Activated T-helper 17 cell treated with anti-CD3 and anti-CD28 coated beads, Interleukin-2, amount 50 U/mL, for 72 hours (primary cell): ENCODE data around the gene SLC10A7. TPM values are rescaled to one million over a fixed set of nuclear protein-coding genes. Genes with fewer than 3 reads are reported as not detected.
"Not testable (repeated sequence)": the region's sequence is repeated elsewhere in the genome, so short reads cannot be mapped to it uniquely, and the experiment has no call there.

ENCODE experiments used
- ATAC-seq: fragments of 150-1000 bp; cut with Tn5 transposase; replicated peaks from 2 replicates; pipeline ENCODE4 v1.10.0; 2021; ENCODE audit warnings: mild to moderate bottlenecking, moderate library complexity
- H3K27ac Mint-ChIP-seq: one replicate; pipeline ENCODE4 v1.8.0; 2022; ENCODE audit warnings: mixed read lengths
- H3K27me3 Mint-ChIP-seq: one replicate; pipeline ENCODE4 v1.8.0; 2022; ENCODE audit warnings: mixed read lengths
- H3K36me3 Mint-ChIP-seq: one replicate; pipeline ENCODE4 v1.8.0; 2022; ENCODE audit warnings: low read depth, mild to moderate bottlenecking, mixed read lengths
- H3K4me1 Mint-ChIP-seq: one replicate; pipeline ENCODE4 v1.8.0; 2022; ENCODE audit warnings: mixed read lengths
- H3K4me3 Mint-ChIP-seq: one replicate; pipeline ENCODE4 v1.8.0; 2022; ENCODE audit warnings: mild to moderate bottlenecking, mixed read lengths
- H3K9me3 Mint-ChIP-seq: one replicate; pipeline ENCODE4 v1.8.0; 2022; ENCODE audit warnings: mixed read lengths
- total RNA-seq, 2 donors: library from RNA; stranded (reverse); gene quantifications; one replicate each; pipeline ENCODE4 v1.2.3, GENCODE V29; 2022

The SLC10A7 gene
- total RNA-seq, 2 donors from 2014 or later = 13.0 to 17.5 TPM

DNA sequence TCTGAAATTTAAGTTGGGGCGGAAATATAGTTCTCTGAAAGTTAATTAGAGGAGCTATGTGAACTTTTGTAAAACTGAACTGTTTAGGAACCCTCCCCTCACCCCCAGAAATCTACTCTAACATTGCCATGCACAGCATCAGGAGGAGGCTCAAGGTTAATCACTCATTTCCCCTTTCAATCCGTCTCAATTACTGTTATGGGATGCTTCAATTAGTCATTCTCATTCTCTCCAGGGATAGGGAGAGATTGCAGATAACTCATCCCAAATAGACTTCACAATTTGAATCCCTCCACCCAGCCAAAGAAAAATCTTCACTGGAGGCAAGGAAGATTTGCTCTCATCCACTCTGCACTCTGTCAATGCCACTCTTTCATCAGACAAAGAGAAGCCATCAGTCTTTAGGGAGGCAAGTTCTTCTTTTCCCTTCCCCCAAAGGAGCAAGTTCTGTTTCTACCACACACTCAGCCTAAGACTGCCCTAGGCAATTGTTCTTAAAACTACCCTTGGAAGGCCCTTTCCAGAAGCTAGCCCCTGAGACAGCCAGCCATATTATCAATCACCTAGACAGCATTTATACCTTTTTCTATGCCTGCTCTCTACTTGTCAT, 140.4 kb downstream of the SLC10A7 start:
- ATAC-seq = no peak
- Mint-ChIP-seq H3K4me3 (no peak overlapping the region), H3K9me3 (no peaks in the 10 kb centered on the region), H3K27ac (no peak overlapping the region), H3K4me1 (no peaks in the 10 kb centered on the region), H3K36me3 (no peaks in the 10 kb centered on the region), H3K27me3 (no peaks in the 10 kb centered on the region)

DNA sequence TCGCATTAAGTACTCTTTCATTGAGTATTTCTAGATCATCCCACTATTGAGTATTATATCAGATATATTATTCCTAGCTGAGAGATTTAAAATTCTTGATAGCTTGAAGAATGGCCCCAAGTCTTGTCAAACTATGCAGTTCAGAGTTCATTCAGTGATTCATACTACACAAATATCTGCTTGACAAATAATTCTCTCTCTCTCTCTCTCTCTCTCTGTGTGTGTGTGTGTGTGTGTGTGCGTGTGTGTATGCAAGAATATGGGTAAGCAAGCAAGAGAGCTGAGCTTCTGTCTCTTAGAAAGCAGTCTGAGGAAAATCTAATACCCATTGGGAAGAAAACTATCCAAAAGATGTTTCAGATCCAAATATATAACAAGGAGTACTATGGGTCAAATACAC, 142.0 kb downstream of the SLC10A7 start:
- ATAC-seq = no peak
- H3K4me1 Mint-ChIP-seq = no peaks in the 10 kb centered on the region
- no peaks in the 10 kb centered on the region for H3K27me3 Mint-ChIP-seq
- H3K4me3 Mint-ChIP-seq = no peak overlapping the region
- no peaks in the 10 kb centered on the region for H3K36me3 Mint-ChIP-seq
- H3K27ac Mint-ChIP-seq = no peak overlapping the region
- H3K9me3 Mint-ChIP-seq = no peaks in the 10 kb centered on the region

DNA sequence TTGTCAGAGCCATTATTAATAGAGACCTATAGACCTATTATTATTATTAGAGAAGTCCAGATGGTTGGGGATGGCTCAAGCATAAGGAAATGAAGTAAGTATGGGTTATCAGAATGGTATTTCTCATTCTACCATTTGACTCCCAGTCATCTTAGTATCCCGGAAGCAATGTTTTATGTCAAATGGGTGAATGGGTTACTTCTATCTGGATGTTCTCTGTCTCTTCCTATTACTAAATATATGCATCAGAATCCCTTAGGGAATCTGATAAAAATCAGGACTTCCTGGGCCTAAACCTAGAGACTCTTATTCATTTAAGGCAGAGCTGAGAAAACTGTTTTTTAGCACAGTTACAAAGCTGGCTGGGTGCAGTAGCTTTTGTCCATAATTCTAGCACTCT, 149.9 kb downstream of the SLC10A7 start:
- H3K27me3 Mint-ChIP-seq = no peaks in the 10 kb centered on the region
- H3K36me3 Mint-ChIP-seq = no peaks in the 10 kb centered on the region
- no peaks in the 10 kb centered on the region for H3K9me3 Mint-ChIP-seq
- H3K4me1 Mint-ChIP-seq = peaks cover 7% of the 10 kb centered on the region
- no peak for ATAC-seq
- H3K27ac Mint-ChIP-seq = no peak overlapping the region
- H3K4me3 Mint-ChIP-seq = no peak overlapping the region

DNA sequence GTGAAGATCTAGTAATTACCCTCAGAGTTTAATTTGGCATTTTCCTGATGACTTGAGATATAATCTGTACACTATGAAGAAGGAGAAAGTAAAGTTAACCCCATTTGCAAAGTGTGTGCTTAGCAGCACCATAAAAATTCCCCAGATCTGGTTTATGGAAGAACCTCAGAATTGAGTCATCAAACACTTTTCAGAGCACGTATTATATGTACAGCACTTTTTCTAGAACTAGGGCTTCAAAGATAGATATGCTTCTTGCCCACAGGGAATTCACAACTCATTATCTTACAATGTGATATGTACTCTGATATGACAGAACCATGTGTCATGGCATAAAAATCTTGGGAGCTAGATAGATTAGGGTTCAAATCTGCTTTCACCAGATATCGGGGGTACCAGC, 150.9 kb downstream of the SLC10A7 start:
- H3K9me3 Mint-ChIP-seq = no peaks in the 10 kb centered on the region
- H3K27ac Mint-ChIP-seq = no peak overlapping the region
- no peaks in the 10 kb centered on the region for H3K36me3 Mint-ChIP-seq
- H3K4me3 Mint-ChIP-seq = no peak overlapping the region
- no peak for ATAC-seq
- H3K27me3 Mint-ChIP-seq = no peaks in the 10 kb centered on the region
- H3K4me1 Mint-ChIP-seq = peaks cover 7% of the 10 kb centered on the region

DNA sequence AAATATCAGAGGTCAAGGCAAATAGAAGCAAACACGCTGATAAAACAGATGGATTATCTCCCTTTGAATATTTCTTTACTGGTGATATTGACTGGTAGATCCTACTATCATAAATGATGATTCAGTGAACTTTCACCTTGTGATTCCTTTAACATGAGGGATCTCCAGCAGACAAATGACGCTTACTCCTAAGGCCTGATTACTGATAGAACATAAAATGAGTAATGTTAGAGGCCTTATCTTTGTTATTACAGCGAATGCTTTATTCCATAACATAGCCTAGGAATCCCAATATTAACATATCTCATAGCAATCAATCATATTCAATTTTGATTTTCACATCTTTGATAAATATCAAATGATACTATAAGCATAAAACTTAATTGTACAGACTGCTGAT, 152.3 kb downstream of the SLC10A7 start:
- Mint-ChIP-seq H3K27ac (no peak overlapping the region), H3K27me3 (no peaks in the 10 kb centered on the region), H3K4me1 (peaks cover 7% of the 10 kb centered on the region), H3K9me3 (peaks cover under 1% of the 10 kb centered on the region), H3K4me3 (no peak overlapping the region), H3K36me3 (no peaks in the 10 kb centered on the region)
- ATAC-seq = no peak

DNA sequence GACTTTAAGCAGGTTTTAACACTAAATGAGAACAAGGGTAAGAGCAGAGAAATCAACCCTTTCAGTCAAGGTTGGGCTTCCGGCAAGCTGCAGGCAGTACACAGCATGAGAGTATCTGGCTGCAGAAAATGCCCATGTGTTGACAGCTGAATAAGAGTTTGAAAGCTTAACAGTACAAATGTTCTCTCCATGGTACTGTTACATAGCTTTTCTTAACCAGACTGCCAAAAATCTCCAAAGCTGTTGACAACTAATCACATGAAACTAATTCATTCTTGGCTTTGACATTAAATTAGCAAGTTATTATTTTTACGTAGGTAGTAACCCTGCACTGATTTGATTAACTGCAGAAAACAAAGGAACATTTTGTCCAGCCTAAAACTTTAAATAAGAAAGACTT, 153.5 kb downstream of the SLC10A7 start:
- peaks cover 10% of the 10 kb centered on the region for H3K9me3 Mint-ChIP-seq
- H3K27ac Mint-ChIP-seq = no peak overlapping the region
- no peaks in the 10 kb centered on the region for H3K36me3 Mint-ChIP-seq
- ATAC-seq = no peak
- H3K4me3 Mint-ChIP-seq = no peak overlapping the region
- no peaks in the 10 kb centered on the region for H3K27me3 Mint-ChIP-seq
- peaks cover 7% of the 10 kb centered on the region for H3K4me1 Mint-ChIP-seq

DNA sequence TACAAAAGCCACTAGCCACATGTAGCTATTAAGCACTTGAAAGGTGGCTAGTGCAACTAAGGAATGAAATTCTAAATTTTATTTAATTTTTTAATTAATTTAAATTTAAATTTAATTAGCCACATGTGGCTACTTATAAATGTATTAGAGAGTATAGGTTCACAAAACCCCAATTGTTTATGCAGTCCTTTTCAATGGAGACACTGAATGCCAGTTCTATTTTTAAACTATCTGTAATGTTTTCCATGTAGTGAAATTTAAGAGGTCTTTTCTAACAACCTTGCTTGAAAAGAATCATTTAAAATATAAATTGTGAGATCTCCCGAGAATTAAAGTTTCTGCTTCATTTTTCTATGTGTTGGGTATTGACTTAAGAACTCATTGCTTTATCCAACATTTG, 154.4 kb downstream of the SLC10A7 start:
- Mint-ChIP-seq H3K4me3 (no peak overlapping the region), H3K4me1 (peaks cover 7% of the 10 kb centered on the region), H3K36me3 (no peaks in the 10 kb centered on the region), H3K27ac (no peak overlapping the region), H3K9me3 (peaks cover 13% of the 10 kb centered on the region), H3K27me3 (no peaks in the 10 kb centered on the region)
- no peak for ATAC-seq

DNA sequence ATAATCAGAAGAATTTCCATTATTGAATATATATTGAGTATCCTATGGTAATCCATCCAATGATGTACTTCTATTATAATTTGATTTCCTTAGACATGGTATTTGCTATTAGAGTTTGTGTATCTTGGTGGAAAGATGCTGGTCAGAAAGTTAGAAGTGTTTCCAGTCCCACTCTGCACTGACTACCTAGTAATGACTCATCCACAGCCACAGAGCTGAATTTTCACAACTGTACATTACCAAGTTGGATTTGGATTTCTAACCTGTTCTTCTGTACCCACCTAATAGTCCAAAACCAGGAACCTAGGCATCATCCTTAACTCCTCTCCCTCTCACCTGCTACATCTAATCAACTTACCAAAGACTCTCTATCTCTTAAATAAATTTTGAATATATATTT, 162.0 kb downstream of the SLC10A7 start:
- no peaks in the 10 kb centered on the region for H3K27me3 Mint-ChIP-seq
- H3K9me3 Mint-ChIP-seq = peaks cover 23% of the 10 kb centered on the region
- H3K4me1 Mint-ChIP-seq = no peaks in the 10 kb centered on the region
- H3K27ac Mint-ChIP-seq = no peak overlapping the region
- no peak overlapping the region for H3K4me3 Mint-ChIP-seq
- no peak for ATAC-seq
- peaks cover 15% of the 10 kb centered on the region for H3K36me3 Mint-ChIP-seq

DNA sequence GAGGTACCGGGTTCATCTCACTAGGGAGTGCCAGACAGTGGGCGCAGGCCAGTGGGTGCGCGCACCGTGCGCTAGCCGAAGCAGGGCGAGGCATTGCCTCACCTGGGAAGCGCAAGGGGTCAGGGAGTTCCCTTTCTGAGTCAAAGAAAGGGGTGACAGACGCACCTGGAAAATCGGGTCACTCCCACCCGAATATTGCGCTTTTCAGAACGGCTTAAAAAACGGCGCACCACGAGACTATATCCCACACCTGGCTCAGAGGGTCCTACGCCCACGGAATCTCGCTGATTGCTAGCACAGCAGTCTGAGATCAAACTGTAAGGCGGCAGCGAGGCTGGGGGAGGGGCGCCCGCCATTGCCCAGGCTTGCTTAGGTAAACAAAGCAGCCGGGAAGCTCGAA, 171.6 kb downstream of the SLC10A7 start:
- H3K36me3 Mint-ChIP-seq, H3K4me1 Mint-ChIP-seq, ATAC-seq, H3K9me3 Mint-ChIP-seq, H3K27ac Mint-ChIP-seq, H3K4me3 Mint-ChIP-seq, H3K27me3 Mint-ChIP-seq: not testable (repeated sequence)

DNA sequence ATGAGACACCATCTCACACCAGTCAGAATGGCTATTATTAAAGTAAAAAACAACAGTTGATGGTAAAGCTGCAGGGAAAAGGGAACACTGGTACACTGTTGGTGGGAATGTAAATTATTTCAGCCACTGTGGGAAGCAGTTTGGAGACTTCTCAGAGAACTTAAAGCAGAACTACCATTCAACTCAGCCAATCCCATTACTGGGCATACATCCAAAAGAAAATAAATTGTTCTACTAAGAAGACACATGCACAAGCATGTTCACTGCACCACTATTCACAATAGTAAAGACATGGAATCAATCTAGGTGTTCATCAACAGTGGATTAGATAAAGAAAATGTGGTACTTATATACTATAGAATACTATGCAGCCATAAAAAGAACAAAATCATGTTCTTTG, 172.4 kb downstream of the SLC10A7 start:
- H3K27me3 Mint-ChIP-seq = no peaks in the 10 kb centered on the region
- no peaks in the 10 kb centered on the region for H3K36me3 Mint-ChIP-seq
- no peaks in the 10 kb centered on the region for H3K4me1 Mint-ChIP-seq
- ATAC-seq = no peak
- H3K9me3 Mint-ChIP-seq = no peaks in the 10 kb centered on the region
- H3K27ac Mint-ChIP-seq = no peak overlapping the region
- H3K4me3 Mint-ChIP-seq = no peak overlapping the region

DNA sequence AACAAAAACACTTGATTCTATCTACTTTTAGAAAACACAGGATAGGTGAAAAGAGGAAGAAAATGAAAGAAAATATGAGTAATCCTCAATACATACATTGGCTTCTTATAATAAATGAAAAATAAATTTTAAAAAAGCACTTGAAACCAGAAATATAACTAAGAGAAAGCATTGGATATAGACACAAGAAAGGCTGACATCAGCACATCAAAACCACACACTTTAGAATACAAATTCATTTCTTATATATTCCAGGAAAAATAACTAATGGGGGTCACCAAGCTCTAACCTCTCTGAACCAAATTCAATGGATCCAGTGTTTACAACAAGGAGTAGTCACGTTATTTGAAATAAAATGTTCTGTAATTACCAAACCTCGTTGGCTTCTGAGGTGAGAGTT, 173.9 kb downstream of the SLC10A7 start:
- H3K9me3 Mint-ChIP-seq = no peaks in the 10 kb centered on the region
- H3K4me1 Mint-ChIP-seq = no peaks in the 10 kb centered on the region
- no peaks in the 10 kb centered on the region for H3K27me3 Mint-ChIP-seq
- no peak overlapping the region for H3K4me3 Mint-ChIP-seq
- ATAC-seq = no peak
- no peaks in the 10 kb centered on the region for H3K36me3 Mint-ChIP-seq
- H3K27ac Mint-ChIP-seq = no peak overlapping the region

DNA sequence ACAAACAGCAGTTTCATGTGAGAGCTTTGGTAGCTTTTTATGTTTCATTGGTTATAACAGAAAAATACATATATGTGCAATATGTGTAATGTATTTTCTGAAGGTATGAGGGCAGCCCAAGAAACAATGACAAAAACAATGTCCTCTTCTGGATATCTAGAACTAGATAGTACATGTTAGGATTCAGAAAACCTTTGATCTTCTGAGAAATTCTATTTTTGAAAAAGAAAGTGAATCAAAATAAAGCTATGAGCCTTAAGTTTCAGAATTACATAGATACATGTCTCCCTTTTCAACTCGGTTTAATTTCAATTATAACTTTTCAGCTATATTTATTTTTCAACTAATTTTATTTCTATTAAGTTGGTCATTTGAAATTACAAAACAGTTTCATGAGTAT, 175.5 kb downstream of the SLC10A7 start:
- Mint-ChIP-seq H3K27ac (no peak overlapping the region), H3K9me3 (no peaks in the 10 kb centered on the region), H3K4me3 (no peak overlapping the region), H3K4me1 (no peaks in the 10 kb centered on the region), H3K36me3 (no peaks in the 10 kb centered on the region), H3K27me3 (no peaks in the 10 kb centered on the region)
- no peak for ATAC-seq

DNA sequence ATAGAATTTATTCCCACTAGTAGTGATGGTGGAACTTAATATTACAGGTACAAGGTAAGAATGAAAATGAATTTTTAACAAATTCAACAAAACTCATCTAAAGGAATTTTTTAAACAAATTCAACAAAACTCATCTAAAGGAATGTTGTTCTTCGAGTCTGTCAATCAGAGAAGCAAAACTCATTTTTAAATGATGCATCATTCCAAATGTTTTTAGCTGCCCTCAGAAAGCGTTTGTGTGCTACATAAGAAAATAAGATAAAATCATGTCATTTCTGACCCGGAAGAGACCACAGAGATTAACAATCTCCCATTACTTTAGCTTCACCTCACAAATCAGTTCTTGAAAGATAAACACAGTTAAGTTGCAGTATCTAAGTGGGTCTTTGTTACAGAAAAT, 178.0 kb downstream of the SLC10A7 start:
- Mint-ChIP-seq H3K4me1 (no peaks in the 10 kb centered on the region), H3K27me3 (no peaks in the 10 kb centered on the region), H3K27ac (no peak overlapping the region), H3K4me3 (no peak overlapping the region), H3K36me3 (no peaks in the 10 kb centered on the region), H3K9me3 (no peaks in the 10 kb centered on the region)
- ATAC-seq = no peak

DNA sequence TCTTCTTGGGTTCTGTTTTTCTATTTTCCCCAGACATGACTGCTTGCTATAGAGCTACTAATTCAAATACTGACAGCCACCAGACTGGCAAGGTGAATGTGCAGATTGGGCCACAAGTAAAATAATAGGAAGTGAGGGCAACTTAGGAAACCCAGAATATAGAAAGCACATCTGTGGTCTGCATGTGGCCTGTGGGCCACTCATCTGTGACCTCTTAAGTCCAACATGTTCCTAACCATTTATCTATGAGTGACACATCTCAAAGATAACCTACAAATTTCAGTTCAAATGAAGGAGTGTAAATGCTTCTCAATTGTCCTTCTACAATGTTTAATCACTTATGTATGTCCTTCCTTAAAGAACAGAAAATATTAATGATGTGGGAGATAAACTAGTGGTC, 178.5 kb downstream of the SLC10A7 start:
- H3K27ac Mint-ChIP-seq = no peak overlapping the region
- peak; percentile 59 for ATAC-seq
- no peaks in the 10 kb centered on the region for H3K36me3 Mint-ChIP-seq
- no peaks in the 10 kb centered on the region for H3K27me3 Mint-ChIP-seq
- H3K4me3 Mint-ChIP-seq = no peak overlapping the region
- no peaks in the 10 kb centered on the region for H3K4me1 Mint-ChIP-seq
- H3K9me3 Mint-ChIP-seq = no peaks in the 10 kb centered on the region

DNA sequence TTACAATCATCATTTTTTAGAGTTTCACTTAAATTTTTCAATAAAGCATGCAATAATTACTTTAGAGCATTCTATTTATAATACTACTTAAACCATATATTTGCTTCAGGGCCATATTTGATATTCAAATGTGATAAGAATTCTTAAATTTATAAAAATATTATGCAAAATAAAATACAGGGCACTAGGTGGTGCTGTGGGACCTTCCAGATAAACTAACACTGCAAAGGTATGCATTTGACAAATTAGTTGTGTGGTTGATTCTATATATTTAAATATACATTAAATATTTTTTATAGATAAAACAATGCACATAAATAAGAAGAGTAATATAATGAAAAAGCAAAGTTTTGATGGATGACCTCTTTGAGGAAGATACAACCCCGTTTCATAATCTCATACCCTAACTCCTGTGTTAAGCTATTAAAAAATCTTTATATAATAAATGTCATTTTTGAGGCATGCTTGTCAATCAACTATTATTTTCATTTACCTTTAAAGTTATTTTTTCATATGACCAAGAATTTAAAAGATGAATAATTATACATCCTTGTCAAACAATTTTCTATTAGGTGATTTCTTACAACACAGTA, 179.0 kb downstream of the SLC10A7 start:
- ATAC-seq = no peak
- Mint-ChIP-seq H3K27ac (no peak overlapping the region), H3K4me3 (no peak overlapping the region), H3K9me3 (no peaks in the 10 kb centered on the region), H3K27me3 (no peaks in the 10 kb centered on the region), H3K36me3 (no peaks in the 10 kb centered on the region), H3K4me1 (no peaks in the 10 kb centered on the region)

DNA sequence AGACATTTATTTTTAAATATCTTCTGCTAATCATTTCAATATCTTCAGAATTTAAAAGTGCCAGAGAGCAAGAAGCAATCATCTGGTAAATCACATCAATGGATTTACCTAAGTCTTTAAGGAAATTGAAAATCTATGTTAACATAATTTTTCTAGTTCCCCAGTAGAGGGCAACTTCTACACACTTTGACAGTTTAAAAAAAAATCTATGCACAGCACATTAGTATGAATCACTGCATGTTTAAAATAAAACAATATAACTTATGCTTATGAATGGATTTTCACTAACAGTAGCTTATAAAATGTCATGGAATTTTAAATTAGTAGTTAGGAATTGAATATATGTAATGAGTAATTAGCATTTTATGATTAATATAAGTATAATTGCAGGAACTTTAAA, 180.9 kb downstream of the SLC10A7 start:
- Mint-ChIP-seq H3K4me3 (no peak overlapping the region), H3K27ac (no peak overlapping the region), H3K27me3 (no peaks in the 10 kb centered on the region), H3K4me1 (peaks cover 4% of the 10 kb centered on the region), H3K9me3 (no peaks in the 10 kb centered on the region), H3K36me3 (no peaks in the 10 kb centered on the region)
- no peak for ATAC-seq
